HepG2 (cell line): ENCODE data around the gene FNBP1L. TPM values are rescaled to one million over a fixed set of nuclear protein-coding genes. Genes with fewer than 3 reads are reported as not detected.

Source experiments
- CREM ChIP-seq, 2 experiments: sonication (generic) in 1 of 2; formaldehyde crosslinking in 1 of 2; IDR thresholded peaks; 2 replicates each; pipeline versions ENCODE4 v1.4.0 to v1.6.1; 2016 to 2020; ENCODE audit warnings: antibody characterized with exemption in 1 of 2, mild to moderate bottlenecking in 1 of 2, missing genetic modification reagents in 1 of 2
- NFATC3 ChIP-seq: sonication (generic); formaldehyde crosslinking; IDR thresholded peaks from 2 replicates; pipeline ENCODE4 v1.5.1; 2020; ENCODE audit warnings: mild to moderate bottlenecking, missing genetic modification reagents
- SMAD3 ChIP-seq: sonication (generic); formaldehyde crosslinking; IDR thresholded peaks from 2 replicates; pipeline ENCODE4 v1.4.0; 2020; ENCODE audit warnings: missing genetic modification reagents
- SOX13 ChIP-seq, 3 experiments: fragments of 450-650 bp in 1 of 3; sonication (generic) in 1 of 3; formaldehyde crosslinking in 1 of 3; IDR thresholded peaks in 2 of 3; conservative IDR thresholded peaks in 1 of 3; 2 replicates each; pipeline versions ENCODE4 v1.5.0 to v1.6.1; 2016 to 2020; ENCODE audit warnings: antibody characterized with exemption in 1 of 3, mild to moderate bottlenecking in 1 of 3, missing compliant biosample characterization in 1 of 3, missing genetic modification reagents in 1 of 3, moderate library complexity in 1 of 3
- SOX6 ChIP-seq, 2 experiments: fragments of 450-650 bp in 1 of 2; sonication (generic) in 1 of 2; formaldehyde crosslinking in 1 of 2; IDR thresholded peaks; 2 replicates each; pipeline versions ENCODE4 v1.4.0 to v1.6.1; 2017 to 2020; ENCODE audit warnings: antibody characterized with exemption in 1 of 2, mild to moderate bottlenecking in 1 of 2, missing genetic modification reagents in 1 of 2
- TAF1 ChIP-seq: sonication (generic); formaldehyde crosslinking; IDR thresholded peaks from 2 replicates; pipeline ENCODE4 v1.4.0; 2020; ENCODE audit warnings: missing genetic modification reagents
- ZNF367 ChIP-seq: sonication (generic); formaldehyde crosslinking; IDR thresholded peaks from 2 replicates; pipeline ENCODE4 v1.4.0; 2020; ENCODE audit warnings: missing genetic modification reagents, borderline replicate concordance
- ZNF607 ChIP-seq: sonication (generic); formaldehyde crosslinking; IDR thresholded peaks from 2 replicates; pipeline ENCODE4 v1.5.1; 2020; ENCODE audit warnings: missing genetic modification reagents, mild to moderate bottlenecking, borderline replicate concordance
- ZNF672 ChIP-seq: sonication (generic); formaldehyde crosslinking; IDR thresholded peaks from 2 replicates; pipeline ENCODE4 v1.8.1; 2022; ENCODE audit warnings: missing genetic modification reagents
- ZNF772 ChIP-seq: sonication (generic); formaldehyde crosslinking; IDR thresholded peaks from 2 replicates; pipeline ENCODE4 v1.5.0; 2020; ENCODE audit warnings: mild to moderate bottlenecking, missing genetic modification reagents
- ZNF781 ChIP-seq: sonication (generic); formaldehyde crosslinking; IDR thresholded peaks from 2 replicates; pipeline ENCODE4 v1.5.1; 2020; ENCODE audit warnings: borderline replicate concordance, mild to moderate bottlenecking, missing genetic modification reagents; ENCODE audit errors: not compliant biosample characterization
- ZSCAN21 ChIP-seq: sonication (generic); formaldehyde crosslinking; IDR thresholded peaks from 2 replicates; pipeline ENCODE4 v1.8.0; 2022; ENCODE audit warnings: mild to moderate bottlenecking, missing genetic modification reagents, moderate library complexity, borderline replicate concordance
- polyA plus RNA-seq, 8 experiments: library from polyadenylated mRNA; depleted of rRNA in 3 of 8; stranded (reverse) in 7 of 8; unstranded in 1 of 8; fragments of >200 nt; fragmentation: Illumina TruSeq in 4 of 8; extraction: Trizol in 4 of 8; gene quantifications; 2 replicates each; pipeline versions ENCODE4 v1.2.1 to v1.2.3, GENCODE V29; 2011 to 2016; ENCODE audit warnings: low read depth in 4 of 8, missing spikeins in 1 of 8, mixed read lengths in 1 of 8; ENCODE audit not compliant: insufficient read depth in 1 of 8
- total RNA-seq, 5 experiments: library from RNA; depleted of rRNA; stranded (reverse); fragments of >200 nt; fragmentation: Illumina TruSeq; extraction: Trizol; gene quantifications; 2 replicates each; pipeline ENCODE4 v1.2.3, GENCODE V29; 2016; ENCODE audit warnings: low read depth in 1 of 5
- TF ChIP-seq, protein P1 (sequence below): IDR thresholded peaks from 2 replicates; pipeline ENCODE4 v1.6.1; 2012; ENCODE audit warnings: inconsistent platforms
- TF ChIP-seq, protein P2 (sequence below): sonication (generic); formaldehyde crosslinking; IDR thresholded peaks from 2 replicates; pipeline ENCODE4 v1.9.0; 2021; ENCODE audit warnings: missing genetic modification reagents, borderline replicate concordance
- TF ChIP-seq, protein P3 (sequence below): sonication (generic); formaldehyde crosslinking; IDR thresholded peaks from 2 replicates; pipeline ENCODE4 v1.4.0; 2020; ENCODE audit warnings: missing genetic modification reagents
- TF ChIP-seq, protein P4 (sequence below): sonication (generic); formaldehyde crosslinking; IDR thresholded peaks from 2 replicates; pipeline ENCODE4 v1.9.0; 2022; ENCODE audit warnings: low read depth, missing genetic modification reagents
- TF ChIP-seq, protein P5 (sequence below): sonication (generic); formaldehyde crosslinking; IDR thresholded peaks from 2 replicates; pipeline ENCODE4 v1.4.0; 2020; ENCODE audit warnings: missing genetic modification reagents

Gene FNBP1L
- total and polyA plus RNA-seq, 2 of the 13 experiments (the other 11 are each of a cell fraction or from before 2014, with no cell fraction given) = 24.1 to 27.1 TPM

DNA sequence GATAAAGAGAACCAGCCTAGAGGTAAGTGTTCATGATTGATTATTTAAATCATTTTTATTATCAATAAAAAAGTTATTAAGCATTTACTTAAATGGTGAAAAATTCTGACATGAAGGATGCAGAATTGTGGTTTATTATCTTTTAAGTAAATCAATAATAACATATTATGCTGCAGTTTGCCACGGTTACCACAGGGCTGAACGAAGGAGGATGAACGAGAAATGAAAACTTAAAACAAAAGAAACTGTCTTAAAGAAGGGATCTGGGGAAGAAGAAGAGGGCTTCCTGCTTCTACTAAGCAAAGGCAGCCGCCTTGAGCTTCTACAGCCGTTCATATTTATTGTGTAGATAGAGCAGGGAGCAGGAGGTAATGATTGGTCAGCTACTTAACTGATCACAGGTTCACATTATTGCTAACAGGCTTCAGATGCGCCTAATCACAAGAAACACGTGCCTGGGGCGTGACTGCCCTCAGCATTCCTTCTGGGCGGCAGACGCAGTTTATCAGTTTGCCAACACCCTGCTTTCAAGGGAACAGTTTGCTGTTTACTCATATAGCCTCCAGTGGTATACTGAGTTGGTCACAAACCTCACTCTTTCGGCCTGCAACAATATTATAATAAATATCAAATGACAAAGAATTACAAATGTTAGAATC, 5.8 kb upstream of the FNBP1L start (continued):
- TF ChIP-seq SOX6 (IDR thresholded peaks at IDR 0.05) = no peak
- TF ChIP-seq SOX6 (CRISPR knock-in tag; IDR thresholded peaks at IDR 0.05) = no peak
- no peak for TF ChIP-seq CREM (IDR thresholded peaks at IDR 0.05)
- no peak for TF ChIP-seq CREM (CRISPR knock-in tag; IDR thresholded peaks at IDR 0.05)
- TF ChIP-seq TAF1 = no peak
- TF ChIP-seq, protein P1, sequence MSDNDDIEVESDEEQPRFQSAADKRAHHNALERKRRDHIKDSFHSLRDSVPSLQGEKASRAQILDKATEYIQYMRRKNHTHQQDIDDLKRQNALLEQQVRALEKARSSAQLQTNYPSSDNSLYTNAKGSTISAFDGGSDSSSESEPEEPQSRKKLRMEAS = peak; percentile 43; the same call in 1 of the 2 replicates
- TF ChIP-seq ZNF607 (CRISPR knock-in tag) = no peak
- TF ChIP-seq ZNF781 = no peak
- TF ChIP-seq SMAD3 (CRISPR knock-in tag) = no peak
- no peak for TF ChIP-seq ZSCAN21 (CRISPR knock-in tag)
- TF ChIP-seq, protein P2, sequence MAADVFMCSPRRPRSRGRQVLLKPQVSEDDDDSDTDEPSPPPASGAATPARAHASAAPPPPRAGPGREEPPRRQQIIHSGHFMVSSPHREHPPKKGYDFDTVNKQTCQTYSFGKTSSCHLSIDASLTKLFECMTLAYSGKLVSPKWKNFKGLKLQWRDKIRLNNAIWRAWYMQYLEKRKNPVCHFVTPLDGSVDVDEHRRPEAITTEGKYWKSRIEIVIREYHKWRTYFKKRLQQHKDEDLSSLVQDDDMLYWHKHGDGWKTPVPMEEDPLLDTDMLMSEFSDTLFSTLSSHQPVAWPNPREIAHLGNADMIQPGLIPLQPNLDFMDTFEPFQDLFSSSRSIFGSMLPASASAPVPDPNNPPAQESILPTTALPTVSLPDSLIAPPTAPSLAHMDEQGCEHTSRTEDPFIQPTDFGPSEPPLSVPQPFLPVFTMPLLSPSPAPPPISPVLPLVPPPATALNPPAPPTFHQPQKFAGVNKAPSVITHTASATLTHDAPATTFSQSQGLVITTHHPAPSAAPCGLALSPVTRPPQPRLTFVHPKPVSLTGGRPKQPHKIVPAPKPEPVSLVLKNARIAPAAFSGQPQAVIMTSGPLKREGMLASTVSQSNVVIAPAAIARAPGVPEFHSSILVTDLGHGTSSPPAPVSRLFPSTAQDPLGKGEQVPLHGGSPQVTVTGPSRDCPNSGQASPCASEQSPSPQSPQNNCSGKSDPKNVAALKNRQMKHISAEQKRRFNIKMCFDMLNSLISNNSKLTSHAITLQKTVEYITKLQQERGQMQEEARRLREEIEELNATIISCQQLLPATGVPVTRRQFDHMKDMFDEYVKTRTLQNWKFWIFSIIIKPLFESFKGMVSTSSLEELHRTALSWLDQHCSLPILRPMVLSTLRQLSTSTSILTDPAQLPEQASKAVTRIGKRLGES (CRISPR knock-in tag) = peak; percentile 83; the same call in 1 of the 2 replicates
- TF ChIP-seq, protein P3, sequence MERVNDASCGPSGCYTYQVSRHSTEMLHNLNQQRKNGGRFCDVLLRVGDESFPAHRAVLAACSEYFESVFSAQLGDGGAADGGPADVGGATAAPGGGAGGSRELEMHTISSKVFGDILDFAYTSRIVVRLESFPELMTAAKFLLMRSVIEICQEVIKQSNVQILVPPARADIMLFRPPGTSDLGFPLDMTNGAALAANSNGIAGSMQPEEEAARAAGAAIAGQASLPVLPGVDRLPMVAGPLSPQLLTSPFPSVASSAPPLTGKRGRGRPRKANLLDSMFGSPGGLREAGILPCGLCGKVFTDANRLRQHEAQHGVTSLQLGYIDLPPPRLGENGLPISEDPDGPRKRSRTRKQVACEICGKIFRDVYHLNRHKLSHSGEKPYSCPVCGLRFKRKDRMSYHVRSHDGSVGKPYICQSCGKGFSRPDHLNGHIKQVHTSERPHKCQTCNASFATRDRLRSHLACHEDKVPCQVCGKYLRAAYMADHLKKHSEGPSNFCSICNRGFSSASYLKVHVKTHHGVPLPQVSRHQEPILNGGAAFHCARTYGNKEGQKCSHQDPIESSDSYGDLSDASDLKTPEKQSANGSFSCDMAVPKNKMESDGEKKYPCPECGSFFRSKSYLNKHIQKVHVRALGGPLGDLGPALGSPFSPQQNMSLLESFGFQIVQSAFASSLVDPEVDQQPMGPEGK = no peak
- TF ChIP-seq NFATC3 (CRISPR knock-in tag) = no peak
- TF ChIP-seq, protein P4, sequence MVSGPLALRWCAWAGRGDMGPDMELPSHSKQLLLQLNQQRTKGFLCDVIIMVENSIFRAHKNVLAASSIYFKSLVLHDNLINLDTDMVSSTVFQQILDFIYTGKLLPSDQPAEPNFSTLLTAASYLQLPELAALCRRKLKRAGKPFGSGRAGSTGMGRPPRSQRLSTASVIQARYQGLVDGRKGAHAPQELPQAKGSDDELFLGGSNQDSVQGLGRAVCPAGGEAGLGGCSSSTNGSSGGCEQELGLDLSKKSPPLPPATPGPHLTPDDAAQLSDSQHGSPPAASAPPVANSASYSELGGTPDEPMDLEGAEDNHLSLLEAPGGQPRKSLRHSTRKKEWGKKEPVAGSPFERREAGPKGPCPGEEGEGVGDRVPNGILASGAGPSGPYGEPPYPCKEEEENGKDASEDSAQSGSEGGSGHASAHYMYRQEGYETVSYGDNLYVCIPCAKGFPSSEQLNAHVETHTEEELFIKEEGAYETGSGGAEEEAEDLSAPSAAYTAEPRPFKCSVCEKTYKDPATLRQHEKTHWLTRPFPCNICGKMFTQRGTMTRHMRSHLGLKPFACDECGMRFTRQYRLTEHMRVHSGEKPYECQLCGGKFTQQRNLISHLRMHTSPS (CRISPR knock-in tag) = no peak
- no peak for TF ChIP-seq ZNF367 (CRISPR knock-in tag)
- no peak for TF ChIP-seq ZNF772
- TF ChIP-seq, protein P5, sequence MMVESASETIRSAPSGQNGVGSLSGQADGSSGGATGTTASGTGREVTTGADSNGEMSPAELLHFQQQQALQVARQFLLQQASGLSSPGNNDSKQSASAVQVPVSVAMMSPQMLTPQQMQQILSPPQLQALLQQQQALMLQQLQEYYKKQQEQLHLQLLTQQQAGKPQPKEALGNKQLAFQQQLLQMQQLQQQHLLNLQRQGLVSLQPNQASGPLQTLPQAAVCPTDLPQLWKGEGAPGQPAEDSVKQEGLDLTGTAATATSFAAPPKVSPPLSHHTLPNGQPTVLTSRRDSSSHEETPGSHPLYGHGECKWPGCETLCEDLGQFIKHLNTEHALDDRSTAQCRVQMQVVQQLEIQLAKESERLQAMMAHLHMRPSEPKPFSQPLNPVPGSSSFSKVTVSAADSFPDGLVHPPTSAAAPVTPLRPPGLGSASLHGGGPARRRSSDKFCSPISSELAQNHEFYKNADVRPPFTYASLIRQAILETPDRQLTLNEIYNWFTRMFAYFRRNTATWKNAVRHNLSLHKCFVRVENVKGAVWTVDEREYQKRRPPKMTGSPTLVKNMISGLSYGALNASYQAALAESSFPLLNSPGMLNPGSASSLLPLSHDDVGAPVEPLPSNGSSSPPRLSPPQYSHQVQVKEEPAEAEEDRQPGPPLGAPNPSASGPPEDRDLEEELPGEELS (CRISPR knock-in tag) = peak; percentile 28; the same call in 1 of the 2 replicates
- TF ChIP-seq SOX13 (IDR thresholded peaks at IDR 0.05) = no peak
- 0 out of 4 replicates have a peak, but pooled peaks of 1 of the 2 experiments have one; percentile 11 for TF ChIP-seq SOX13 (CRISPR knock-in tag; conservative IDR thresholded peaks at IDR 0.05 in 1 of 2, IDR thresholded peaks at IDR 0.05 in 1 of 2)
- no peak for TF ChIP-seq ZNF672
